ENCODE data around the gene ZNF93. TPM values are rescaled to one million over a fixed set of nuclear protein-coding genes. Genes with fewer than 3 reads are reported as not detected.

ZNF93 gene
- total RNA-seq, 4 donors from 2014 or later = 6.0 to 12.5 (median 7.2) TPM

GRCh38 chr19:19966862-19967261, 66.1 kb downstream of the ZNF93 start:
- no peak for TF ChIP-seq POLR2A (IDR thresholded peaks at IDR 0.05)
- TF ChIP-seq POLR2AphosphoS5 (IDR thresholded peaks at IDR 0.05) = no peak
- no peak for TF ChIP-seq EP300 (IDR thresholded peaks at IDR 0.05)
- no peak for TF ChIP-seq CTCF (IDR thresholded peaks at IDR 0.05)
- Histone ChIP-seq H3K36me3 (no peaks in the 10 kb centered on the region), H3K4me3 (no peak overlapping the region), H3K27ac (no peak overlapping the region), H3K4me1 (no peaks in the 10 kb centered on the region), H3K9me3 (peaks cover 13% of the 10 kb centered on the region), H3K27me3 (no peaks in the 10 kb centered on the region)
- WGBS = 77% methylated on average over 4 of the region's 4 CpGs
- no peak for DNase-seq (ENCODE audit: low spot score in 2 of 2)

Other genes starting within 250 kb of the ZNF93 start
- gene ATP13A1, start 237.3 kb upstream of the ZNF93 start, total RNA-seq = 100 to 1,000 TPM in 3 of 4 donors, 10 to 100 TPM in 1; 90.5 to 196 (median 171) TPM
- gene ZNF101, start 232.1 kb upstream of the ZNF93 start, total RNA-seq = 10 to 100 TPM in 1 of 4 donors, 1 to 10 TPM in 3; 7.2 to 13.6 (median 7.8) TPM
- 10 to 100 TPM in 1 of 4 donors, 1 to 10 TPM in 3; 4.9 to 12.3 (median 6.1) TPM for gene ZNF14, start 167.8 kb upstream of the ZNF93 start, total RNA-seq
- 10 to 100 TPM; 29.1 to 72.7 (median 48.8) TPM for gene ZNF506, start 79.2 kb upstream of the ZNF93 start, total RNA-seq
- 10 to 100 TPM in 2 of 4 donors, 1 to 10 TPM in 2; 5.0 to 16.7 (median 8.8) TPM for gene ZNF253, start 35.1 kb upstream of the ZNF93 start, total RNA-seq
- 10 to 100 TPM in 1 of 4 donors, 1 to 10 TPM in 3; 3.1 to 11.6 (median 6.4) TPM for gene ZNF682, start 138.6 kb downstream of the ZNF93 start, total RNA-seq
- 1 to 10 TPM in 3 of 4 donors, under 1 TPM in 1; 0.65 to 6.1 (median 3.9) TPM for gene ZNF90, start 177.1 kb downstream of the ZNF93 start, total RNA-seq

Data from suprapubic skin (tissue), 4 donors.